HG02759 (cell line): ENCODE measurements around the gene SLC6A16.
"Not testable (repeated sequence)": the region's sequence is repeated elsewhere in the genome, so short reads cannot be mapped to it uniquely, and the experiment has no call there.

ENCODE experiments used
- ATAC-seq: cut with Tn5 transposase; IDR thresholded peaks from one replicate; pipeline ENCODE4 v1.9.1; 2021; ENCODE audit warnings: mild to moderate bottlenecking, moderate library complexity; ENCODE audit not compliant: unreplicated experiment

Gene SLC6A16

GRCh38 chr19:49347191-49347590, 22.2 kb upstream of the SLC6A16 start:
- ATAC-seq, result no peak

- ATAC-seq, result no peak
Measured at GRCh38 chr19:49344505-49345423, 19.8 kb upstream of the SLC6A16 start.

DNA sequence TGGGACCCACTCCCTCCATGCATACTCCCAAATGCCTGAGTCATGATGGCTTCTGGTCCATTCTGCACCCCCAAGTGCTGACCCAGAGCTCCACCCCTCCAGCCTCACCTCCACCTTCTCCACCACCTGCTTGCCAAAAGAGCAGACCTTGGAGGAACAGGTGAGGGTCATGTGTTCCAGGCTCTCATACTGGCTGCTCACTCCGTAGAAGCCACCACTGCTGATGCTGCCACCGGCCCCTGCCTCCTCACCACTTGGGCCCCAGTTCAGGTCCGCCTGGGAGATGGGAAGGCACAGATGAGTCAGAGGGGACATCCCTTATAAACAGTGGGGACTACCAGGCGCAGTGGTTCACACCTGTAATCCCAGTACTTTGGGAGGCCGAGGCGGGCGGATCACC, 18.1 kb upstream of the SLC6A16 start:
- no peak for ATAC-seq

DNA sequence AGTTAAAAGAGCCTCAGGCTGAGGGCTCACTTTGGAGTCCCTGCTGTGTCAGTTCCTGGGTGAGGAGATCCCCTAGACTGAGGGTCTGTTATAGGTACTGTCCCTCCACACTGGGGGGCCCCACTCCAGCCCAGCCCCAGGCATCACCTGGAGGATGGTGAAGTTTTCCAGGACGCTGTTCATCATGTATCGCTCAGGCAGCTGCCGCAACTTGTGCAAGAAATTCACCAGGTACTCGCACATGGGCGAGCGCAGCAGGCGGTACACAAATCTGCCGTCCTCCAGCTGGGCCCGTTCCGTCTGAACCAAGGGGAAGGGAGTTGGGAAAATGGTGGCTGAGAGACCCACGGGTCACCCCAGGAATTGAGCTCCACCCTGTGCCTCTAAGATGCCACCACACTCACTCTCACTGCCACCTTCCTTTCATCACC, 17.3 kb upstream of the SLC6A16 start:
- no peak for ATAC-seq

- ATAC-seq, result no peak
Measured at GRCh38 chr19:49340865-49341718, 16.1 kb upstream of the SLC6A16 start.

DNA sequence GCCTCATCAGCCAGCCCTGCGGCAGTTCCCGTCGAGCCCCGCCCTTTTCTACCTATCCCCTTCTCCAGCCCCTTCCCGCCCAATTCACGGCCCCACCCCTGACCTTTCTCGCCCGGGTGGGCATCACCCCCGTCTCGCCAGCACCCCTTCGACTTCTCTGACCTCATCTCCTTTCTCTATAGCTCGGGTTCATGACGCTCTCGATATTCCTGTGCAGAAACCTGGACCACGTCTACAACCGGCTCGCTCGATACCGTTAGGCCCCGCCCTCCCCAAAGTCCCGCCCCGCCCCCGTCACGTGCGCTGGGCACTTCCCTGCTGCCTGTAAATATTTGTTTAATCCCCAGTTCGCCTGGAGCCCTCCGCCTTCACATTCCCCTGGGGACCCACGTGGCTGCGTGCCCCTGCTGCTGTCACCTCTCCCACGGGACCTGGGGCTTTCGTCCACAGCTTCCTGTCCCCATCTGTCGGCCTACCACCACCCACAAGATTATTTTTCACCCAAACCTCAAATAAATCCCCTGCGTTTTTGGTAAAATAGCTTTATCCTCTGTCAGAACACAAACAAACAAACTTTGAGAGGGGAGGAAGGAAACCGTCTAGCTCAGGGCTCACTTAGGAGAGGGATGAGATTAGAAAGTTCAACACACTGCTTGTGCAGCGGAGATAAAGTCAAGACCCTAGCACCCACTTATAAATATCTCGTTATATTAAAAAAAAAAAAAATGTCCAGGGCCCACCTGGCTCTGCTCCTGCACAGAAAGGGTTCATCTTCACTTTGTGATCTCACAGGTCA, 15.3 kb upstream of the SLC6A16 start:
- ATAC-seq, result peak; percentile 74

DNA sequence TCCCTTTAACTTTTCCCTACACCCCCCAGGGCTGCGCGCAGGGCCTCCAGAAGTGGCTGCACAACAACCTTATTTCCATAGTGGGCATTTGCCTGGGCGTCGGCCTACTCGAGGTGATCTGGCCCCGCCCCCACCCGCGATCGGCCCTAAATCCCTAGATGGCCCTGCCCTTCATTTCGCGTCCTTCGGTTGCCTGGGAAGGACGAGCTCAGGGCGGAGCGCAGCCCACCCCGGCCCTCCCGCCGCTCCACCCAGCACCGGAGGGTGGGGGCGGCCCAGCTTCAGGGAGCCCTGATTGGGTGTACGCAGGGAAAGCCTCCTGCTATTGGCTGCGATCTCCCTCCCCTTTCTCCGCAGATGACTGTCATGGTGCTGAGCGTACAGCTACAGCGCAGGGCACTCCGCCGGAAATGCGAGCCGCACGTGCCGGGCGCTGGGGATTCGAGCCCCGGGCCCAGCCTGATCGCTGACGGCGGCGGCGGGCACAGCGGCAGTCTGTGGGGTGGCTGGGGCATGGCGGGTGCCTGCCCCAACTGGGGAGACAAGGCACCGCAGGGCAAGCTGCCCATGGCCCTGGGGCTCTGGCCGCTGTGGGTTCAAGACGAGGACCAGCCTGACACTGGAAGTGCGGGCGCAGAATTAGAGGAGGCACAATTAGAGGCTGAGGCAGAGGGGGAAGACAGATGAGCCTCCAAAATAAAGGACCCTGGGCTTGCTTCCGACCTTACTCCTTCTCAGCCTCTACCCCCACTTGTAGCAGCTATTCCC, 14.5 kb upstream of the SLC6A16 start:
- ATAC-seq, result no peak

DNA sequence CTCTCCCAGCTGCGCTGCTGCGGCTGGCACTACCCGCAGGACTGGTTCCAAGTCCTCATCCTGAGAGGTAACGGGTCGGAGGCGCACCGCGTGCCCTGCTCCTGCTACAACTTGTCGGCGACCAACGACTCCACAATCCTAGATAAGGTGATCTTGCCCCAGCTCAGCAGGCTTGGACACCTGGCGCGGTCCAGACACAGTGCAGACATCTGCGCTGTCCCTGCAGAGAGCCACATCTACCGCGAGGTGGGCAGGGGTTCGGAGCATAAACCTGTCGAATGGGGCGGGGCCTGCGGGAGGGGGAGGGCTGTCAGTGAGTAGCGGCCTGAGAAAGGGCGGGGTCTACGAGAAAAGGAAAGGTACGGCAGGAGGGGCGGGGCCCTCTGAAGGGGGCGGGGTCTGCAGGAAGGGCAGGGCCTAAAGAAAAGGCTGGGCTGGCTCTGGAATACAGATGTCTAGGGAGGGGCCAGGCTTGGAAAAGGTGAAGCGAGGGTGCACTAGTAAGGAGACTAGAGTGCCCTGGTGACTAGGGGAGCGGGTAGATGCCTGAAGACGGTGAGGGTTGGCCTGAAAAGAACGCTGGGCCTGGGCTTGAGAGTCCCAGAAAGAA, 13.8 kb upstream of the SLC6A16 start:
- no peak for ATAC-seq

DNA sequence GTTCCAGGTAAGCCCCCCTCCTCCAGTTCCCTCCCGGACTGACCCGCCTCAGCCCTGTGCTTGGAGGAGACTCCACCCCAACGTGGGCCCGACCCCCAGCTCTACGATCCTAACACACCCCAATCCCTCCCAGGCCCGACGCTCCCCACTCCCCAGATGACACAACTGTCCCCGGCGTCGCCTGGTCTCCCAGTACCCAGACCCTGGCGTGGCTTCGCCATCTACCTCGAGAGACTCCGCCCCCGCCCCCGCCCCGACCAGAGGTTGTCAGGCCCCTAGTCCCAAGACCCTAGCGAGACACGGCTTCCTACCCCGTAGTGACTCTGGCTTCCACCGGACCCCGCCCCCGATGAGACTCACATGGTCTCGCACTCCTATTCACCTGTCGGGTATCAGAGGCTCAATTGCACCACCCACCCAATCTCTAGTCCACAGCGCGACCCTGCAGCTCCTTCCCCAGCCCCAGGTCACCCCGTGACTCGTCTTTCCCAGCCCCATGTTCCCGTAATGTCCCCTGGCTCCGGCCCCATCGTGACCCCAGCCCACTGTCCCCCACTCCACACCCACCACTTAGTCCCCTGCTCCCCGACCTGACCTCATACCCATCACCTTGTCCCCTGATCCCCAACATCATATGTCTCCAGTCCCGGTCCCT, 13.2 kb upstream of the SLC6A16 start:
- ATAC-seq, result no peak

- no peak for ATAC-seq
Measured at GRCh38 chr19:49337267-49338022, 12.5 kb upstream of the SLC6A16 start.

GRCh38 chr19:49336482-49337266, 11.7 kb upstream of the SLC6A16 start:
- no peak for ATAC-seq

- ATAC-seq, result no peak
Measured at GRCh38 chr19:49335784-49336481, 10.9 kb upstream of the SLC6A16 start.

- ATAC-seq, result no peak
Measured at GRCh38 chr19:49335071-49335783, 10.2 kb upstream of the SLC6A16 start, which contains the start of gene CD37. Gene CD37, plus strand, starts transcription at chr19:49335406. Its CDS starts 135 bp downstream, at chr19:49335541.

DNA sequence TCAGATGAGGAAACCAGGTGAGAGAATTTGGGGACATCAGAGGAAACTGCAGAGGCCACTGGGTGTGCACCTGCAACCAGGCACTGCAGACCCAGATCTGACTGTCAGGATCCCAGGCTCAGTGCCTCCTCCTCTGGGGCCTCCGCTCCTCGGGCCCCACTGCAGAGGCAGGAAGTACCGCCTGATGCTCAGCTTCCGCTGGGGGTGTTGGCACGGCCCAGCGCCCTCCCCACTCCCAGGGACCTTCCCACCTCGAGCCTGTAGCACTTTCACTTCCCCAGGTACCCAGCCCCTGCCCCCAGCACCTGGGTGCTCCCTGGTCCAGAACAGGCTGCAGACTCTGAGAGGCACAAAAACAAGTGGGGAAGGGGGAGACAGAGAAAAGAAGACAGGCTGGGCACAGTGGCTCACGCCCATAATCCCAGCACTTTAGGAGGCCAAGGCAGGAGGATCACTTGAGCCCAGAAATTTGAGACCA, 8.9 kb upstream of the SLC6A16 start:
- ATAC-seq, result peak; percentile 62

GRCh38 chr19:49333418-49333805, 8.4 kb upstream of the SLC6A16 start:
- no peak for ATAC-seq

DNA sequence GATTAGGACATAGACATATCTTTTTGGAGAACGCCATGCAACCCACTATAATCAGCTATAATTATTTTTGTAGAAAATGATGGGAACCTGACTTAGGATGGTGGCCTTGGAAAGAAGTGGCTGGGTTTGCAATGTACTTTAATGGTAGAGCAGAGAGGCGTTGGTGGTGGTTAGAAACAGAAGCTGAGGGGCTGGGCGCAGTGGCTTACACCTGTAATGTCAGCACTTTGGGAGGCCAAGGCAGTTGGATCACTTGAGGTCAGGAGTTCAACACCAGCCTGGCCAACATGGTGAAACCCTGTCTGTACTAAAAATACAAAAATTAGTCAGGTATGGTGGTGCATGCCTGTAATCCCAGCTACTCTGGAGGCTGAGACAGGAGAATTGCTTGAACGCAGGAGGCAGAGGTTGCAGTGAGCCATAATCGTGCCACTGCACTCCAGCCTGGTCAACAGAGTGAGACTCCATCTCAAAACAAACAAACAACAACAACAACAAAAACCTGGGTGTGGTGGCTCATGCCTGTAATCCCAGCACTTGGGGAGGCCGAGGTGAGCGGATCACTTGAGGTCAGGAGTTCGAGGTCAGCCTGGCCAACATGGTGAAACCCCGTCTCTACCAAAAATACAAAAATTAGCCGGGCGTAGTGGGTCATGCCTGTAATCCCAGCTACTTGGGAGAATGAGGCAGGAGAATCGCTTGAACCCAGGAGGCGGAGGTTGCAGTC, 7.9 kb upstream of the SLC6A16 start:
- ATAC-seq, result not testable (repeated sequence)
